HFF-Myc (cell line): Measurements from ENCODE around the gene NRIP3.

ENCODE experiments used
- DNase-seq: peaks from one replicate; pipeline ENCODE4 v3.0.0-alpha.2; 2011; ENCODE audit warnings: low read depth; ENCODE audit errors: extremely low read depth
- H3K4me3 ChIP-seq: replicated peaks from 2 replicates; pipeline ENCODE4 v1.5.1; 2011; ENCODE audit warnings: low read depth, mild to moderate bottlenecking, control low read depth, low read length
- TF ChIP-seq, protein P1 (sequence below): IDR thresholded peaks from 2 replicates; pipeline ENCODE4 v1.5.1; 2012; ENCODE audit warnings: mild to moderate bottlenecking, low read depth, low read length, control low read depth; ENCODE audit errors: missing control alignments

Gene NRIP3

GRCh38 chr11:8934742-8935488 lies 68.9 kb downstream of the NRIP3 start:
- TF ChIP-seq, protein P1, sequence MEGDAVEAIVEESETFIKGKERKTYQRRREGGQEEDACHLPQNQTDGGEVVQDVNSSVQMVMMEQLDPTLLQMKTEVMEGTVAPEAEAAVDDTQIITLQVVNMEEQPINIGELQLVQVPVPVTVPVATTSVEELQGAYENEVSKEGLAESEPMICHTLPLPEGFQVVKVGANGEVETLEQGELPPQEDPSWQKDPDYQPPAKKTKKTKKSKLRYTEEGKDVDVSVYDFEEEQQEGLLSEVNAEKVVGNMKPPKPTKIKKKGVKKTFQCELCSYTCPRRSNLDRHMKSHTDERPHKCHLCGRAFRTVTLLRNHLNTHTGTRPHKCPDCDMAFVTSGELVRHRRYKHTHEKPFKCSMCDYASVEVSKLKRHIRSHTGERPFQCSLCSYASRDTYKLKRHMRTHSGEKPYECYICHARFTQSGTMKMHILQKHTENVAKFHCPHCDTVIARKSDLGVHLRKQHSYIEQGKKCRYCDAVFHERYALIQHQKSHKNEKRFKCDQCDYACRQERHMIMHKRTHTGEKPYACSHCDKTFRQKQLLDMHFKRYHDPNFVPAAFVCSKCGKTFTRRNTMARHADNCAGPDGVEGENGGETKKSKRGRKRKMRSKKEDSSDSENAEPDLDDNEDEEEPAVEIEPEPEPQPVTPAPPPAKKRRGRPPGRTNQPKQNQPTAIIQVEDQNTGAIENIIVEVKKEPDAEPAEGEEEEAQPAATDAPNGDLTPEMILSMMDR = no peak
- DNase-seq = no peak
- no peak overlapping the region for H3K4me3 ChIP-seq

GRCh38 chr11:8933931-8934330 lies 69.9 kb downstream of the NRIP3 start:
- H3K4me3 ChIP-seq = no peak overlapping the region
- TF ChIP-seq, protein P1 = no peak
- DNase-seq = no peak

DNA sequence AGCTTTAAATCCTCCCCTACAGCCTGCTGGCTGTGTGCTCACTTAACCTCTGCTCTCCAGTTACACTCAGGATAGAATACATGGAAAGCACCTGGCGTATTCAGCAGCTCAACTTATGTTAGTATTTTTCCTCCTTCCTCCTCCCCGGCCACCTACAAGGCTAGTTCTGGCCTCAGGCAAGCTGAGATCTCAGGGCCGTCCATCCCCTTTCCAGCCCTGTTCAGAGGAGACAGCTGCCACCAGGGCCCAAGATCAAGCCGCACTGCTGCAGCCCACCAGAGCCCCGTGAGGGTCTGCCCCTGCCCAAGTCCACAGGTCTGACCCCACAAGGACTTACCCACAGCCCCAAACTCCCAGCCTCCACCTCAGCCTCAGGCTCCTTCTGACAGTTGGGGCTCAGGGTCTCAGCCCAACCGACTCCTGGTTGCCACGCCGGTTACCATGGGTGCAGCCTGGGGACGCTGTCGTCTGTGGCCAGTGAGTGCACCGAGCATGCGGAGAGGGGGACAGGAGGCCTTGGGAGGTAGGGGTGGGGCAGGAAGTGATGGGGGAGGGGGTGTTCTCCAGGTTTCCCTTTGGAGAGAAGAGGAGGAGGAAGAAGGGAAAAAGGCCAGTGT lies 71.1 kb downstream of the NRIP3 start, which contains the start of gene C11orf16:
Gene C11orf16 (minus strand): TSS at position 384 of the 617 bp plus-strand sequence. CDS start 639 bp downstream, outside the sequence.
- TF ChIP-seq, protein P1 = no peak
- DNase-seq = no peak

More for the DNA sequence above, 71.1 kb downstream of the NRIP3 start, which contains the start of gene C11orf16:
- H3K4me3 ChIP-seq = no peak within 1 kb of the TSS
